ENCODE data around the gene SLFN12.
"Not testable (repeated sequence)": the region's sequence is repeated elsewhere in the genome, so short reads cannot be mapped to it uniquely, and the experiment has no call there.

DNA sequence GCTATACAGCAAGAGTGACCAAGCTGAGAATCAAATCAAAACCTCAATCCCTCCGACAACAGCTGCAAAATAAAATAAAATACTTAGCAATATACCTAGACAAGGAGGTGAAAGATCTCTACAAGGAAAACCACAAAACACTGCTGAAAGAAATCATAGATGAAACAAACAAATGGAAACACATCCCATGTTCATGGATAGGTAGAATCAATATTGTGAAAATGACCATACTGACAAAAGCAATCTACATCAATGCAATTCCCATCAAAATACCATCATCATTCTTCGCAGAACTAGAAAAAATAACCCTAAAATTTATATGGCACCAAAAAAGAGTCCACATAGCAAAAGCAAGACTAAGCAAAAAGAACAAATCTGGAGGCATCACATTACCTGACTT, 17.6 kb downstream of the SLFN12 start:
- TF ChIP-seq, protein P1, sequence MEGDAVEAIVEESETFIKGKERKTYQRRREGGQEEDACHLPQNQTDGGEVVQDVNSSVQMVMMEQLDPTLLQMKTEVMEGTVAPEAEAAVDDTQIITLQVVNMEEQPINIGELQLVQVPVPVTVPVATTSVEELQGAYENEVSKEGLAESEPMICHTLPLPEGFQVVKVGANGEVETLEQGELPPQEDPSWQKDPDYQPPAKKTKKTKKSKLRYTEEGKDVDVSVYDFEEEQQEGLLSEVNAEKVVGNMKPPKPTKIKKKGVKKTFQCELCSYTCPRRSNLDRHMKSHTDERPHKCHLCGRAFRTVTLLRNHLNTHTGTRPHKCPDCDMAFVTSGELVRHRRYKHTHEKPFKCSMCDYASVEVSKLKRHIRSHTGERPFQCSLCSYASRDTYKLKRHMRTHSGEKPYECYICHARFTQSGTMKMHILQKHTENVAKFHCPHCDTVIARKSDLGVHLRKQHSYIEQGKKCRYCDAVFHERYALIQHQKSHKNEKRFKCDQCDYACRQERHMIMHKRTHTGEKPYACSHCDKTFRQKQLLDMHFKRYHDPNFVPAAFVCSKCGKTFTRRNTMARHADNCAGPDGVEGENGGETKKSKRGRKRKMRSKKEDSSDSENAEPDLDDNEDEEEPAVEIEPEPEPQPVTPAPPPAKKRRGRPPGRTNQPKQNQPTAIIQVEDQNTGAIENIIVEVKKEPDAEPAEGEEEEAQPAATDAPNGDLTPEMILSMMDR (conservative IDR thresholded peaks at IDR 0.05; ENCODE audit: low read depth, low read length) = not testable (repeated sequence)
- not testable (repeated sequence) for TF ChIP-seq EZH2 (IDR thresholded peaks at IDR 0.05; ENCODE audit: borderline replicate concordance, low read depth, low read length, poor library complexity, severe bottlenecking)
